GM19328 (cell line): Measurements from ENCODE around the gene LZTS2.

ENCODE experiments used
- ATAC-seq: cut with Tn5 transposase; IDR thresholded peaks from one replicate; pipeline ENCODE4 v1.9.1; 2021; ENCODE audit warnings: mild to moderate bottlenecking, moderate library complexity; ENCODE audit not compliant: unreplicated experiment

Gene LZTS2

DNA sequence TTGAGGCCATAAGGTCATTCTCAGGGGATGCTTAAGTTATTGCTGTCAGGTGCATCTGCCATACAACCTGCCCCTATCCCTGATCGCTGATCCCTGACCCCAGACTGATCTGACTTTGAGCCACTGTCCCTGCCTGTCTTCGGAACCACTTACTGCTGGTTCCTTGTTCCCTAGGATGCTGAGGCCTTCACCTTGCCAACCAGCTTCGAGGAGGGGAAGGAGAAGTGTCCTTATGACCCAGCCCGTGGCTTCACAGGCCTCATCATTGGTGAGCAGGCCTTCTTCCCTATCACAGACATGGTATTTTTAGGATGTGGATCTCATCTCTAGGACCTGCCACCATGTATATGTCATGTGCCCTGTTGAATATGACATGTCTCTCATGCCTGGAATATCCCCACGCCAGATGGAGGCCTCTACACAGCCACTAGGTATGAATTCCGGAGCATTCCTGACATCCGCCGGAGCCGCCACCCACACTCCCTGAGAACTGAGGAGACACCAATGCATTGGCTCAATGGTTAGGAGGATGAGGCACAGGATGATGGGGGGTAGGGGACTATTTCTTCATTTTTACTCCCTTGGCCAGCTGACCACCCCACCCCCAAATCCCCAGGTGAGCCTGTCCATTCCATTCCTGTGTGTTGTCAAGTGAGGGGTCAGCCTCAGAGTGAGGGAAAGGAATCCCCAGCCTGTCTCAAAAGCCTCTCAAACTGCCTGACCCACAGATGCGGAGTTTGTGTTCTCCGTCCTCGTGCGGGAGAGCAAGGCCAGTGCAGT, 21.3 kb upstream of the LZTS2 start:
- no peak for ATAC-seq

GRCh38 chr10:100978901-100979195, 20.8 kb upstream of the LZTS2 start:
- ATAC-seq = no peak

DNA sequence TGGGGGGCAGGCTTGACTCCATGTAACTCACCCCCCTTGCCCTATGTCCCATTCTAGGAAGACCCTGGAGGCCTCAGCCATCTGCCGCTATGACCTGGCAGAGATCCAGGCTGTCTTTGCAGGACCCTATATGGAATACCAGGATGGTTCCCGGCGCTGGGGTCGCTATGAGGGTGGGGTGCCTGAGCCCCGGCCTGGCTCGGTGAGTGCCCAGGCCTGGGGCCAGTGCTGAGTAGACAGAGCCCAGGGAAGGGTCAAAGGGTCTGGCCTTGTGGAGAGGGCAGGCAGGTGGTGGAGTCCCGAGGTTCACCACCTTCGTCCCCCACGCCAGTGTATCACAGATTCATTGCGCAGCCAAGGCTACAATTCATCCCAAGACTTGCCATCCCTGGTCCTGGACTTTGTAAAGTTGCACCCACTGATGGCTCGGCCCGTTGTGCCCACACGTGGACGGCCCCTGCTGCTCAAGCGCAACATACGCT, 19.8 kb upstream of the LZTS2 start:
- ATAC-seq = no peak

GRCh38 chr10:100980311-100980710, 19.3 kb upstream of the LZTS2 start:
- no peak for ATAC-seq

DNA sequence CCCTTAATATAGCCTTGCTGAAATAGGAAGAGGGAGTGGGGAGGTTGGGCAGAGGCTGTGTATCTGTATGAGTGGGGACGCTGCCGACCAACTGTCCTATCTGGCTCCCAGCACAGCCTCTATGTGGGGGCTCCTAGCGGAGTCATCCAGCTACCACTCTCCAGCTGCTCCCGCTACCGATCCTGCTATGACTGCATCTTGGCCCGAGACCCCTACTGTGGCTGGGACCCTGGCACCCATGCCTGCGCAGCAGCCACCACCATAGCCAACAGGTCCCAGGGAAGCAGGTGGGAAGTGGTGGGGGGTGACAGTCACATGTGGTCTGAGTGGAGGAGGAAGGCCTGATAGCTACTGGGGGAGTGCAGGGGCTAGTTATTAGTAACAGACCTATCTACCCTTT, 18.9 kb upstream of the LZTS2 start:
- no peak for ATAC-seq

GRCh38 chr10:100981178-100981772, 18.3 kb upstream of the LZTS2 start:
- no peak for ATAC-seq

GRCh38 chr10:100982916-100983830, 16.4 kb upstream of the LZTS2 start:
- ATAC-seq = no peak

DNA sequence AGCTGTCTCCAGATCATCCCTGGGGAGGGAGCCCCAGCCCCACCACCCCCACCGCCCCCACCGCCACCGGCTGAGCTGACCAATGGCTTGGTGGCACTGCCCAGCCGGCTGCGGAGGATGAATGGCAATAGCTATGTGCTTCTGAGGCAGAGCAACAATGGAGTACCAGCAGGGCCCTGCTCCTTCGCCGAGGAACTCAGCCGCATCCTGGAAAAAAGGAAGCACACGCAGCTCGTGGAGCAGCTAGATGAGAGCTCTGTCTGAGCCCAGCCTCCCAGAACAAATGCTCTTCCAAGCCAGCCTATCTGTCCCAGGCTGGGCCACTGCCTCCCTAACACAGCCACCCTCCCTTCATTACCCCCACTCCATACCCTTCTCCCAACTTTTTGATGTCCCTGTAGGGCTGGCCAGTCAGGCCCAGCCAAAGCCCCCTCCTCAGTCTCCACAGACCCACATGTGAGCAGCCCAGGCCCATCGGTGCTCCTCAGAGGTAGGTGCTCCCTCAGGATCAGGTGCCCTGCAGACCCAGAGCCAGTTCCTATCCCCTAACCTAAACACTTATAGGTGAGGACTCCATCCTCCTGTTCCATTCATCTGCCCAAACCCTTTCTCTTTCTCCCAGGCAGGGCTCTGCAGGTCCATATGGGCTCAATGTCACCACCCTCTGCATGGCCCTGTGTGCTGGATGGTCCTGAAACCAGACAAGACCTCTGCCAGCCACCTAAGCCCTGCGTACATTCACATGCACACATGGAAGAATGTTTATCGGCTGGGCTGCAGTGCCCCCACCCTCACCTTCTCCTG, 15.5 kb upstream of the LZTS2 start:
- ATAC-seq = no peak

GRCh38 chr10:100984672-100985177, 14.9 kb upstream of the LZTS2 start:
- ATAC-seq = no peak

DNA sequence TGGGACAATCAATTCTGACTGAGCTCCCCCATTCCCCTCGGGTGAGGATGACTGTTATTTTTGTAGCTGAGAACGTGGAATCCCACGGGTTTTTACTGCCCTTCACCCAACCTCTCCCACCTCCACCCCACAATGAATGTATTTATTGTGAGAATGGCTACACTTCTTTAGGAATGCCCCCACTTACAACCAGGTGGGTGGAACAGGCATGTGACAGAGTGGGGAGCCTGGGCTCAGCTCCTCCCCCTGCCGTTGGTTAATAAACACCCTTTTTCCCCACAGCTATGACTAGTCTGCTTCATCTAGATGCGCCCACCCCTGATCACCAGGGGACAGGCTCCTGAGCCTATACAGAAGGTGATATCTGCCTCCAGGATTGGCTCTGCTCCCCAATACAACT, 14.3 kb upstream of the LZTS2 start:
- no peak for ATAC-seq

- no peak for ATAC-seq
These were observed 13.0 kb upstream of the LZTS2 start for GRCh38 chr10:100986623-100986951.

DNA sequence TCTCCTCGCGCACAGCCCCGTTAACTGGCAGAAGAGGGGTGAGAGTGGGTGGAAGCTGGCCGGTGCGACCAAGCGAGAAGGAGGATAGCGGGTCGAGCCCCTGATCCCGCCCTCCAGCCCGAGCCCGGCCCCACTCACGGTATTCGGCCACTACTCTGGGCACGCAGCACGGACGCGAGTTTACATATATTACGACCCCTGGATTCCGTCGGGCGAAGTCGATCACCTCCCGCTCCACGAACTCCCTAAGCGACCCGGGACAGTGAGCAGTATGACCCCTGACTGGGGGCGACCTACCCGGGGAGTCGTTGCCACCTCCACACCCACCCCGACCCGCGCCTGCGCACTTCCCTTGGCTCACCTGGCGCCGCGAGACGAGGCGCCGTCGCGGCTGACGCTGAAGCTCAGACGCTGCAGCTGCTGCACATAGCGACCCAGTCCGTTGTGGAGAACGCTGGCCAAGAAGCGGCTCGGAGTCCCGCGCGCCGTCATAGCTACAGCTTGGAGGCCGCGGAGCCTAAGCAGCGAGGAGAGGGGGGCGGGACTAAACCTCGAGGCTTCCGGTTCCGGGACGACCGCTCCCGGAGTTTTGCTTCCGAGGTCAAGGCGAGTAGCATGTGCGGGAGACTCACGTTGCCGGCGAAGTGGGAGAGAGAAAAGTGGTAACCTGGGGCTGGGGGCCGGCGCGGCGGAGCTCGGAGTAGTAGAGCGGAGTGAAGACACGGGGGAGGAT, 12.5 kb upstream of the LZTS2 start, which contains the start of the genes MRPL43 and TWNK:
Gene MRPL43 (minus strand): TSS at position 546 of the 733 bp plus-strand sequence. CDS start 54 bp downstream, at position 492.
Gene TWNK (plus strand): TSS at position 592 of the 733 bp plus-strand sequence. CDS start 668 bp downstream, outside the sequence.
- peak; percentile 79 for ATAC-seq

- no peak for ATAC-seq
These were observed 11.9 kb upstream of the LZTS2 start for GRCh38 chr10:100987685-100988049.

GRCh38 chr10:100988166-100988565, 11.4 kb upstream of the LZTS2 start:
- ATAC-seq = no peak

GRCh38 chr10:100989088-100989487, 10.5 kb upstream of the LZTS2 start:
- no peak for ATAC-seq

DNA sequence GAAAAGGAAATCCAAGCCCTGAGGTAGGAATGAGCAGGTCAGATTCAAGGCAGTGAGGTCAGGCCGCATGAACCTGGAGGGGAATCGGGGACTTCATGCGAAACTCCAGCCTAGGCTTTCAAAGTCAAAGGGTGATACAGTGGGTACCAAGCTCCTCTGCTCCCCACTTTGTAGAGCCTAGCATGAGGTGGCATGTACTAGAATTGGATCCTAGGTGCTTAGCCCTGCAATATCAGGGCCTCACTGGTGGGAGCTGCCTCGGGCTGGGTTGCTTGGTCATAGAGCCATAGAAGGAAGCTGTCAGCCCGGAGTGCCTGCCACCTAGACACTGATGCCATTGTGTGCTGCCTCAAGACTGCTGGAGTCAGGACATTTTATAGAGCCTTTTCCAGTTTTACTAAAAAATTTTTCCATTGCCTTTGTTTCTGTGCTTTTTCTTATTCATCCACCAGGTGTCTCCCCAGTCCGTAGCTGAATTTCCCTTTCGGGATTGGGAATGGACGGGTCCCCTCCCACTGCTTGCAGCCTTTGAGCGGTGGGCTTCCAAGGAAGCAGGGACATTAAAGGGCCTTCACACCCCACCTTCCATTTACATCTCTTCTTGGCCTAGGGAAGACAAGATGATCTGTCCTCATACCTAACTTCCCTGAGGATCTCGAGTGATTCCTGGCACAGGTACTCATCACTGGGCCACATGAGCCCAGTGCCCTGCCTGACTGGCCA, 5.5 kb upstream of the LZTS2 start:
- no peak for ATAC-seq

DNA sequence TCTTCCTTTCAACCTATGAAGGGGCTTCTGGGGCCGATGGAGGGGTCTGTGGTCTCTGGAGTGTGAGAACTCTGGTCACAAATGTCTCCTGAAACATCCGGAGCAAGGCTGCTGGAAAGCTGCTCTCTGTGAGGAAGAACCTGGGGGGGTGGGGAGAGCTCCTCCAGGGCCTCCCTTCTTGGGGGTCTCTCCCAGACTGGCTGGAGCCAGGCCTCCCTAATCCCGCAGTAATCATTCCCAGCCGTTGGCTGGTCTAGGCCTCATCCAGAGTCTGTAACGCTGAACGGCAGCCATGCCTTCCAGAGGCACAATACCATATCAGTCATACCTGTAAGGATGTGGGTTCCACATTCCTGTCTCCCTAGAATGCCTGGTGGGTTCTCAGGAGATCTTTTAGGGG, 4.4 kb upstream of the LZTS2 start:
- ATAC-seq = no peak

- no peak for ATAC-seq
These were observed 2.8 kb upstream of the LZTS2 start for GRCh38 chr10:100996678-100997359.
